ENCODE results near the gene SMYD2.
A peak's percentile ranks its signal among the peaks of the same experiment; 100 is the strongest.

Gene SMYD2

DNA sequence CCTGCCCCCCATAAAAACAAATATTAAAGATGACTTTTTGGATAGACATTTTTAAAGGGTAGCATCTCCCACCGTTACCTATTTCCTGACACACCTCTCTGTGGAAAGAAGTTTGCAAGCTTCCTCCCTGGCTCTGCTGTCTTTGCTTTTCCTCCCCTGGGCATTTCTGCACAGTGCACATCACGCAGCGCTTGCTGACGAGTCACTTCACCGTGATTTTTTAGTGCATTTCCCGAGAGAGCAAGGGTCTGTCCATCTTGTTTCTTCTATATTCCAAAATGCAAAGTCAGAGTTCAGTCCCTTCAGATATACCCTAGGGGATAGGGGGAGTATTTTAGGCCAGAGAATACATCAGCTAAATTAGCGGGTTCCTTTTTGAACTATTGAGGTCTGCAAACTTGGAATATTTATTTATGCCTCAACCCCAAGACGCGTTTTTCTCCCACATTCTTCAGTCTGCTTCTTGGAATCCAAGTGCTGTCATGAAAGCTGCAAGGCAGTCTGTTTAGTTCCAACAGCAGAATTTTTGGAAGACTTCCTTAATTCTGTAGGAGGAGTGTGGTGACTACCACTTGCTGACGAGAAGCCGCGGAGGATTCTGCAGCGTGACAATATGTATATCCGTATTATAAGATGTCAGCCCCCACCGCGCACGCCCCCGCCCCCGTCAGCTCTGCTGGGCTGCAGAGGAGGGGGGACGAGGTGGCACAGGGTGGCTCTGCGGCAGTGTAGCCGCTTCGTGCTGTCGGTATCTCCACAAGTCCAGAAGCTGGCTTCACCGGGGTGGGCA, 22.4 kb downstream of the SMYD2 start:
- no peak for DNase-seq

DNA sequence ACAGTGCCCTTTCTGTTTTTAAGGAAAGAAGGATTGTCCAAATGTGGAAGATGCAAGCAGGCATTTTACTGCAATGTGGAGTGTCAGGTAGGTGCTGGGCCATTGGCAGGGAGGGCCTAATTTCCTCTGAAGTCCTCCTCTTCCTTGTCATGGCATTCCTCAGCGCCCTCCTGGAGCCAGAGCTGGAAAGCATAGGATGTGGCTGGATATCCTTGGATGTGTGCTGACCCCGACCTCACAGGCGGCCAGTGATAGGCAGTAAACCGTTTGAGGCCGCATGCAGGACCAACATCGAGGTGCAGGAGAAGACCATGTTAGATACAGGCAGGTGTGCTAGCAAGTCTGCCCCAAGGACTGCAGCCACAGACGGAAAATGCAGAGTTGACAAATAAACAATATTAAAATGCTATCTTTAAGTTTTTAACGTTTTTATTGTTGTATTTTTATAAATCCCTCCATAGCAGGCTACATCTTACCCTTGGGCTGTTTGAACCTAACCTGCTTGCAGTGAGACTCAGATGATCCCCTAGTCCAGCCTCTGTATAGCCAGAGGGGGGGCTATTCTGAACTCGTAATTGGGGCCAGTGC, 24.3 kb downstream of the SMYD2 start:
- no peak for DNase-seq

- no peak for DNase-seq
These were observed 25.3 kb downstream of the SMYD2 start for GRCh38 chr1:214306269-214306668.

- no peak for DNase-seq
These were observed 29.1 kb downstream of the SMYD2 start for GRCh38 chr1:214310010-214310409.

GRCh38 chr1:214310777-214311690, 30.1 kb downstream of the SMYD2 start:
- no peak for DNase-seq

DNA sequence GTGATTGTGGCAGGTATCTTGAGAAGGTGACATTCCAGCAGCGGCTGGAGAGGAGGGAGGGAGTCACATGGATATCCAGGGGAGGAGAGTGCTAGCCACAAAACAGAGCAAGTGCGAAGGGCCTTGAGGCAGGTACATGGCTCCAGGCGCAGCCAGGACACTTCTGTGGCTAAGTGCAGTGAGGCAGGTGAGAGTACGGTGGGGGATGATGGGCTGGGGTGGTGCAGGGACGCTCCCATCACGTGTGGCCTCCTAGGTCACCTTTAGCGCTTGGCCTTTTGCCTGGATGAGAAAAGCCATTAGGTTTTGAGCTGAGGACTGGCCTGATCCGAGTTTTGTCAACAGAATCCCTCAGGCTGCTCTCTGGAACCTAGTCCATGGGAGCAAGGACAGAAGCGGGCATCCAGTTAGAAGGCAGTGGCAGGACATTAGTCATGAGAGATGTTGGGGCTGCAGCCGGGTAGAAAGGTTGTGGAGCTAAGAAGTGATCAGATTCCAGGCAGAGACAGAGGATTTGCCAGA, 31.6 kb downstream of the SMYD2 start:
- DNase-seq: no peak

DNA sequence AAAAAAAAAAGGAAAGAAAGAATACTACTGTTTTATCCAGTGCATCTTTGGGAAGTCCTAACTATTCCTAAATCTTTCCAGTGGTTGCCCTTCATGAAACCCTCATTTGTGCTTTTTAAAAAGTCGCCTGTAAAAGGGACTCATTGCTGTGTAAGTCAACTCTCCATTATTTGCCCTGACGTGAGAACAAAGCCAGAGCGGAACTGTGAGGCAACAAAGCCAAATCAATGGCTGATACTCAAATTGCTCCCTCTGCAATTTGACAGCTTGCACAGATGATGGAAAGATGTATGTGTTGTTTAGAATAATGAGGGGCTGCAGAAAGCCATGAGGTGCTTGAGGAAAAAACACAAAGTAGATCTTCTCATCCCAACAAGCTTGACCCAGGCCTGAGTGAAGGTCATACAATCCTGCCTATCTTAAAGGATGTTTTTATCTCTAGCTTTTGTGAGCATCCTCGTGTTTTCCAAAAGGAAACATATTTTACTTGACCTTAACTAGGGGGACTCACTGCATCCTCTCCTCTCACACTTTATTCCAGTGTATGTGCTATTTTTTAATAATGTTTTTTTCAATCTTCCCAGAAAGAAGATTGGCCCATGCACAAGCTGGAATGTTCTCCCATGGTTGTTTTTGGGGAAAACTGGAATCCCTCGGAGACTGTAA, 33.4 kb downstream of the SMYD2 start:
- DNase-seq: no peak

- DNase-seq: no peak
These were observed 35.6 kb downstream of the SMYD2 start for GRCh38 chr1:214316593-214316992.

DNA sequence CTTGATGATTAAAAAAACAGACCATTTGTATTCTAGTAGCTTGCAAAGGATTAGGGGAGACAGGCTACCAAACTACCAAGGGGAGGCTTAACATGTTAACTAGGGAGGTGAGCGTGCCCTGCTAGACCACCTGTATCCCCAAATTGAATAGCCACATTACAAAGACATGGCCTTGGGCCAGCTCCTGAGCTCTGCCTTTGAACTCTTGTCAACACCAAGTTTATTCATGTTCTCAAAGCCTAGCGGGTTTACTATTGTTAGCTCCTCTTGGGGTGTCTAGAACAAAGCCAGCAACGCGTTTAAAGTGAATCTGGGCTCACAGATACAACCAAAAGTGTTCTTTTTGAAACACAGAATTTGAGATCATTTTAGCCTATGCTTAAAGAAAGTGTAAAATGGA, 36.3 kb downstream of the SMYD2 start:
- no peak for DNase-seq

- DNase-seq: no peak
These were observed 36.8 kb downstream of the SMYD2 start for GRCh38 chr1:214317734-214318133.

DNA sequence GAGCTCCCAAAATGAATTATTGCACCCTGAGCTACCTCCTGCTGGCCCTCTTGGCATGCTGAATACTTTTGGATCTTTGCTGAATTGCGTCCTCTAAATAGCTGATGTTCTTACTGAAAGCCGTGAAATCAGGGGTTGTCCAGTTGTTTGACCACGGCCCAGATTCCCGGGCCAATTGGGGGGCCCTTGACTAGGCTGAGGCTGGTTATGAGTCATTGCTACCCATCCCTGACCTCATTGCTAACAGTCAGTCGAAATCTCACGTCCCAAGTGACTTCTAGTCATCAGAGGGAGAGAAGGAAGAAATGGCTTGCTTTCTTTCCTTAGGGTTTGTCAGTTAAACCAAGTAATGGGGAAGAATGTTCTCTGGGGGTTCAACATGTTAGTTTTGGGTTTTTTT, 37.4 kb downstream of the SMYD2 start:
- no peak for DNase-seq

DNA sequence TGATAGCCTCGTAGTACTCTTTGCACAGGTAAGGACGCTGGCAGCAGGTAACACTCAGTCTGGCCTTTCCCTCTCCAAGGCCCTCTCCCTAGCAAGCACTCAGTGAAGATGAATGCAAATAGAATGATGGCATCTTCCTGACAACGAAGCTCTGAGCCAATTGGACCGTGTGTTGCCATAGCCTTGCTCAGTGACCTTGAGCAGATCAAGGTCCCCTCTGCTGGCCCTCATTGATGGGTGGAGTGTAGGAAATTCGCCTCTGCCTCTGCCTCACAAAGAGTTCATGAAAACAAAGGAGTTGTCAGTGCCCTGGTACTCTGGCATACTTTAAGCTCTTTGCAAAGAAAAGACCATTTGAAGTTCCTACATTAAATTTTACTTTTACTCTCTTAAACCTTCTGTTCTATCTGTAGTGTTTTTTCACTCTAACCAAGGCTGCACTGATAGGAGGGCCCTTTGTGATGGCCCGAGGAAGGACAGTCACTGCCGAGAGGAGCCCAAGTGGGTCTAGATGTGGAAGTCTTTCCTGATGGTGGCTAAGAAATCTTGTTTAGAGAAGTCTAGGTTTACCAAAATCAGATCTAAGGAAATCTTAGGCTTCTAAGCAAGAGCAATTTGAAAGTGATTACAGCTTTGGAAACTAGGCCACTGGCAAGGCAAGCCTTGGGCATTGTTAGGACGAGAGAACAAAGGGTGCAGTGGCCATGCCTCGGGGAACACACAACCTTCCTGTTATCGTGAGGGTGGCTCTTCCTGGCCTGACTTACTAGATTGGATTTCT, 38.2 kb downstream of the SMYD2 start:
- no peak for DNase-seq

GRCh38 chr1:214319938-214320337, 39.0 kb downstream of the SMYD2 start:
- DNase-seq: no peak

GRCh38 chr1:214321705-214322453, 40.9 kb downstream of the SMYD2 start:
- no peak for DNase-seq

- DNase-seq: no peak
These were observed 44.2 kb downstream of the SMYD2 start for GRCh38 chr1:214324896-214325800.

- DNase-seq: no peak
These were observed 45.4 kb downstream of the SMYD2 start for GRCh38 chr1:214326406-214326805.

- DNase-seq: no peak
These were observed 46.6 kb downstream of the SMYD2 start for GRCh38 chr1:214327514-214327913.

- DNase-seq: peak; percentile 60
These were observed 48.0 kb downstream of the SMYD2 start for GRCh38 chr1:214328770-214329469.

DNA sequence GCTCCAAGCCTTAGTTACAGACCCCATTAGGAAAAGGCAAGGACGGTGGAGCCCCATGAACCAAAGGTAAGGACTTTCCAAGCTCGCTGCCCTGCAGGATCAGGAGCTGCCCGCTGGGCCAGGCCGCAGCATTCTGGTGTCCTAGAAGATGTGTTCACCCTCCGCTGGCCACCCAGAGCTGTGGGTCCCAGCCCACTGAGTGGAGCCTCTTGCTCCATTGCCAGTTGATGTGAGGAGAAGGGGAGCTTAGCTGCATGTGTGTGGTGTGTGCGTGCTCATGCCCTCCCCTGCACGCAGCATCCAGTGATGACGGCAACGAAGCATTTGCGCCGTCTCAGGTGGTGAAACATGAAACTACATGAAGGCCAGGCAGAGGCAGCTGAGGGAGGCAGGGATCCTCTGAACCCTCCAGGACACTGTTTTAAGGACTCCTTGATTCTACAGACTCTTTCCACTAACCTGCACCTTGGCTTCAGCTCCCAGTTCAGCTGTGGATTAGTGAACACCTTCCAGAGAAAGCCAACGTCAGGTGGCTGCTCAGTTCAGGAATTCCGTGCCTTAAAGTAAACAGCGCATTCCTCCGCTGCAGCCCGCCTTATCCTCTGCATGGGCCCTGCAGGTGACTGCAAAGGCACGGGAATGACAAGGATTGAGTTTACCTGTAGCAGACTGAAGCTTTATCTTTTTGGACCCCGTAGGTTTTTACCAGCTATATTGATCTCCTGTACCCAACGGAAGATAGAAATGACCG, 48.7 kb downstream of the SMYD2 start:
- no peak for DNase-seq

All from stimulated activated naive CD4-positive, alpha-beta T cell treated with Interleukin-2 at 50 U/mL for 16 hours (primary cell).